ENCODE measurements around the gene EPX. TPM values are rescaled to one million over a fixed set of nuclear protein-coding genes. Genes with fewer than 3 reads are reported as not detected.

The EPX gene
- total RNA-seq, 1 donor from 2014 or later, result not detected

- DNase-seq (ENCODE audit: low spot score), result no peak
- intact Hi-C loops (cut with DNase I), result no loop called here
These were observed 55.2 kb downstream of the EPX start for GRCh38 chr17:58247511-58248363.

DNA sequence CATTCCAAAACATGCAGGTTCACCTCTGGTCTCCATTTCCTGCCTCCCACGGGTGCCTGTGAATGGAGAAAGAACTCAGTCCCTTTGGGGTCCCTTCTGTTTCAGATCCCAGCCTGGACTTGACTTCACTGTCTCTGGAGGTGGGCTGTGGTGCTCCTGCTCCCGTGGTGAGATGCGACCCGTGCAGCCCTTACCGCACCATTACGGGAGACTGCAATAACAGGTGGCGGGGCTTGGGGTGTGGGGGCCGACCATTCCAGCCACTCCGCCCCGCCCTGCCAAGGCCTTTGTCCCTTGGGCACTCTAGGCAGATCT, 56.4 kb downstream of the EPX start:
- intact Hi-C loops (cut with DNase I), result no loop called here
- no peak for DNase-seq (ENCODE audit: low spot score)

- intact Hi-C loops (cut with DNase I), result no loop called here
- DNase-seq (ENCODE audit: low spot score), result peak; percentile 87
These were observed 57.0 kb downstream of the EPX start for GRCh38 chr17:58249270-58250133.

- DNase-seq (ENCODE audit: low spot score), result no peak
- intact Hi-C loops (cut with DNase I), result no loop called here
These were observed 58.0 kb downstream of the EPX start for GRCh38 chr17:58250344-58251011.

- intact Hi-C loops (cut with DNase I), result no loop called here
- DNase-seq (ENCODE audit: low spot score), result no peak
These were observed 59.6 kb downstream of the EPX start for GRCh38 chr17:58252141-58252540.

GRCh38 chr17:58253082-58253481, 60.6 kb downstream of the EPX start:
- intact Hi-C loops (cut with DNase I), result no loop called here
- DNase-seq (ENCODE audit: low spot score), result no peak

Other genes starting within 250 kb of the EPX start
- gene CUEDC1, start 237.3 kb upstream of the EPX start, total RNA-seq, result 46.6 TPM
- gene VEZF1, start 204.5 kb upstream of the EPX start, total RNA-seq, result 55.3 TPM
- gene SRSF1, start 185.5 kb upstream of the EPX start, total RNA-seq, result 105 TPM
- gene DYNLL2, start 109.3 kb upstream of the EPX start, total RNA-seq, result 79.4 TPM
- gene OR4D1, start 44.3 kb upstream of the EPX start, total RNA-seq, result not detected
- not detected for gene OR4D2, start 25.7 kb upstream of the EPX start, total RNA-seq
- 9.3 TPM for gene MKS1, start 26.5 kb downstream of the EPX start, total RNA-seq
- not detected for gene LPO, start 45.9 kb downstream of the EPX start, total RNA-seq
- 0.94 TPM for gene MPO, start 88.2 kb downstream of the EPX start, total RNA-seq
- 10.7 TPM for gene TSPOAP1, start 136.1 kb downstream of the EPX start, total RNA-seq
- gene SUPT4H1, start 159.5 kb downstream of the EPX start, total RNA-seq, result 49.4 TPM
- 1.6 TPM for gene RNF43, start 224.8 kb downstream of the EPX start, total RNA-seq

Measured in cardiac septum (tissue), 1 donor.